IPS-18a (cell line): ENCODE results near the gene SNX21.

ENCODE experiments used
- H3K27ac ChIP-seq: one replicate; pipeline ENCODE4 v1.5.1; 2013; ENCODE audit warnings: low read length
- H3K27me3 ChIP-seq: one replicate; pipeline ENCODE4 v1.6.1; 2013; ENCODE audit warnings: mild to moderate bottlenecking, low read length; ENCODE audit not compliant: control insufficient read depth, insufficient read depth
- H3K36me3 ChIP-seq: one replicate; pipeline ENCODE4 v1.6.1; 2013; ENCODE audit warnings: low read depth, low read length; ENCODE audit not compliant: control insufficient read depth
- H3K4me1 ChIP-seq: one replicate; pipeline ENCODE4 v1.6.1; 2013; ENCODE audit warnings: low read depth, low read length; ENCODE audit not compliant: control insufficient read depth
- H3K4me3 ChIP-seq: one replicate; pipeline ENCODE4 v1.5.1; 2013; ENCODE audit warnings: low read length
- H3K9ac ChIP-seq: one replicate; pipeline ENCODE4 v1.6.1; 2013; ENCODE audit warnings: mild to moderate bottlenecking, low read length, moderate library complexity
- H3K9me3 ChIP-seq: one replicate; pipeline ENCODE4 v1.6.1; 2013; ENCODE audit warnings: low read depth, low read length; ENCODE audit not compliant: control insufficient read depth

The SNX21 gene

GRCh38 chr20:45812157-45813005, 21.2 kb upstream of the SNX21 start, which contains the start of gene UBE2C:
Gene UBE2C, plus strand, starts transcription at chr20:45812644. Its CDS starts 52 bp downstream, at chr20:45812696.
- Histone ChIP-seq H3K4me3 (peak within 1 kb of the TSS; percentile 70), H3K9me3 (no peaks in the 10 kb centered on the region), H3K9ac (peak within 1 kb of the TSS; percentile 76), H3K36me3 (peaks cover 50% of the 10 kb centered on the region), H3K27ac (peak within 1 kb of the TSS; percentile 26), H3K27me3 (no peaks in the 10 kb centered on the region), H3K4me1 (no peaks in the 10 kb centered on the region)

- no peaks in the 10 kb centered on the region for H3K27me3 ChIP-seq
- peaks cover 55% of the 10 kb centered on the region for H3K36me3 ChIP-seq
- peak overlapping the region; percentile 26 for H3K27ac ChIP-seq
- H3K9me3 ChIP-seq = no peaks in the 10 kb centered on the region
- H3K4me3 ChIP-seq = peak overlapping the region; percentile 70
- H3K4me1 ChIP-seq = no peaks in the 10 kb centered on the region
- peak overlapping the region; percentile 76 for H3K9ac ChIP-seq
Observed at GRCh38 chr20:45813006-45813340, 20.6 kb upstream of the SNX21 start.

- Histone ChIP-seq H3K36me3 (peaks cover 55% of the 10 kb centered on the region), H3K4me3 (peak overlapping the region; percentile 70), H3K4me1 (no peaks in the 10 kb centered on the region), H3K27ac (no peak overlapping the region), H3K9me3 (no peaks in the 10 kb centered on the region), H3K27me3 (no peaks in the 10 kb centered on the region), H3K9ac (peak overlapping the region; percentile 76)
Observed at GRCh38 chr20:45813489-45813888, 20.1 kb upstream of the SNX21 start.

GRCh38 chr20:45814314-45814713, 19.3 kb upstream of the SNX21 start:
- Histone ChIP-seq H3K9ac (no peak overlapping the region), H3K4me3 (no peak overlapping the region), H3K9me3 (no peaks in the 10 kb centered on the region), H3K27me3 (no peaks in the 10 kb centered on the region), H3K27ac (no peak overlapping the region), H3K36me3 (peaks cover 48% of the 10 kb centered on the region), H3K4me1 (no peaks in the 10 kb centered on the region)

- H3K27me3 ChIP-seq = no peaks in the 10 kb centered on the region
- H3K4me3 ChIP-seq = no peak overlapping the region
- no peaks in the 10 kb centered on the region for H3K9me3 ChIP-seq
- no peaks in the 10 kb centered on the region for H3K4me1 ChIP-seq
- H3K36me3 ChIP-seq = peaks cover 36% of the 10 kb centered on the region
- H3K27ac ChIP-seq = no peak overlapping the region
- no peak overlapping the region for H3K9ac ChIP-seq
Observed at GRCh38 chr20:45816951-45817350, 16.6 kb upstream of the SNX21 start.

GRCh38 chr20:45817376-45818194, 16.0 kb upstream of the SNX21 start:
- Histone ChIP-seq H3K9ac (no peak overlapping the region), H3K4me1 (no peaks in the 10 kb centered on the region)

GRCh38 chr20:45818239-45818638, 15.4 kb upstream of the SNX21 start:
- Histone ChIP-seq H3K4me1 (no peaks in the 10 kb centered on the region), H3K27ac (no peak overlapping the region), H3K9ac (no peak overlapping the region), H3K36me3 (peaks cover 36% of the 10 kb centered on the region), H3K9me3 (no peaks in the 10 kb centered on the region), H3K4me3 (no peak overlapping the region), H3K27me3 (peaks cover 4% of the 10 kb centered on the region)

More at GRCh38 chr20:45817376-45818194, 16.0 kb upstream of the SNX21 start:
- Histone ChIP-seq H3K36me3 (peaks cover 36% of the 10 kb centered on the region), H3K9me3 (no peaks in the 10 kb centered on the region), H3K4me3 (no peak overlapping the region), H3K27ac (no peak overlapping the region), H3K27me3 (no peaks in the 10 kb centered on the region)

- Histone ChIP-seq H3K9ac (no peak overlapping the region), H3K4me1 (no peaks in the 10 kb centered on the region), H3K9me3 (no peaks in the 10 kb centered on the region), H3K4me3 (no peak overlapping the region), H3K27me3 (peaks cover 15% of the 10 kb centered on the region), H3K36me3 (peaks cover 29% of the 10 kb centered on the region), H3K27ac (no peak overlapping the region)
Observed at GRCh38 chr20:45819466-45819865, 14.1 kb upstream of the SNX21 start.

GRCh38 chr20:45821947-45822346, 11.7 kb upstream of the SNX21 start:
- Histone ChIP-seq H3K27ac (no peak overlapping the region), H3K27me3 (peaks cover 15% of the 10 kb centered on the region), H3K36me3 (peaks cover 7% of the 10 kb centered on the region), H3K9ac (no peak overlapping the region), H3K4me3 (no peak overlapping the region), H3K9me3 (no peaks in the 10 kb centered on the region), H3K4me1 (no peaks in the 10 kb centered on the region)

GRCh38 chr20:45822857-45823256, 10.7 kb upstream of the SNX21 start:
- H3K4me1 ChIP-seq = no peaks in the 10 kb centered on the region
- peaks cover 15% of the 10 kb centered on the region for H3K27me3 ChIP-seq
- H3K27ac ChIP-seq = no peak overlapping the region
- H3K36me3 ChIP-seq = no peaks in the 10 kb centered on the region
- H3K9ac ChIP-seq = no peak overlapping the region
- no peak overlapping the region for H3K4me3 ChIP-seq
- no peaks in the 10 kb centered on the region for H3K9me3 ChIP-seq

- H3K9ac ChIP-seq = no peak overlapping the region
- H3K4me1 ChIP-seq = no peaks in the 10 kb centered on the region
- H3K27me3 ChIP-seq = peaks cover 15% of the 10 kb centered on the region
- peak overlapping the region; percentile 27 for H3K4me3 ChIP-seq
- H3K27ac ChIP-seq = no peak overlapping the region
- no peaks in the 10 kb centered on the region for H3K9me3 ChIP-seq
- H3K36me3 ChIP-seq = no peaks in the 10 kb centered on the region
Observed at GRCh38 chr20:45823949-45824835, 9.4 kb upstream of the SNX21 start.
